AG04449 (cell line): ENCODE data around the gene ERV3-1.
"Not testable (repeated sequence)": the region's sequence is repeated elsewhere in the genome, so short reads cannot be mapped to it uniquely, and the experiment has no call there.

Experiments used
- CTCF ChIA-PET: fragments of 350-600 bp; formaldehyde crosslinking; extraction: SDS; loops from one replicate; lab custom pipeline; 2021; ENCODE audit warnings: antibody characterized with exemption; lab: Yijun Ruan, JAX
- POLR2A ChIA-PET: fragments of 400-600, 350-600 bp; formaldehyde crosslinking; extraction: SDS; loops from one replicate; lab custom pipeline; 2020; ENCODE audit warnings: antibody characterized with exemption, inconsistent platforms; lab: Yijun Ruan, JAX
- DNase-seq: peaks from one replicate; pipeline ENCODE4 v3.0.0-alpha.2; 2010; ENCODE audit warnings: low read depth, low spot score
- H3K4me3 ChIP-seq: 2 replicates; pipeline ENCODE4 v1.5.1; 2011; ENCODE audit warnings: low read depth, mild to moderate bottlenecking, control low read depth, low read length
- CTCF ChIP-seq: IDR thresholded peaks from one replicate; pipeline ENCODE4 v1.5.1; 2011; ENCODE audit warnings: mild to moderate bottlenecking, moderate library complexity, low read length, control low read depth, inconsistent platforms; ENCODE audit not compliant: insufficient read depth; ENCODE audit errors: missing control alignments

Gene ERV3-1

GRCh38 chr7:64951250-64951848 is 55.1 kb downstream of the ERV3-1 start:
- peak; percentile 65 for TF ChIP-seq CTCF
- ChIA-PET CTCF (interaction anchor here (0.6 to 5.2 kb wide), 12 partner anchors 10 to 670 kb away, joined by 3 to 89 read pairs (median 4); no protein-coding TSS in a partner anchor), POLR2A (interaction anchor here (0.6 kb wide), 1 partner anchor 355 kb away, joined by 4 read pairs; no protein-coding TSS in a partner anchor)
- peak; percentile 4 for DNase-seq
- H3K4me3 ChIP-seq: no peak overlapping the region

GRCh38 chr7:64950673-64951072 is 55.8 kb downstream of the ERV3-1 start:
- not testable (repeated sequence) for H3K4me3 ChIP-seq, DNase-seq
- ChIA-PET CTCF (interaction anchor here (0.7 to 5.2 kb wide), 9 partner anchors 11 to 423 kb away, joined by 3 to 89 read pairs (median 3); partner anchors contain the start of gene ZNF92), POLR2A (interaction anchor here (0.6 kb wide), 1 partner anchor 355 kb away, joined by 4 read pairs; no protein-coding TSS in a partner anchor)

GRCh38 chr7:64948774-64949173 is 57.7 kb downstream of the ERV3-1 start:
- DNase-seq, POLR2A ChIA-PET, H3K4me3 ChIP-seq, CTCF ChIA-PET: not testable (repeated sequence)

DNA sequence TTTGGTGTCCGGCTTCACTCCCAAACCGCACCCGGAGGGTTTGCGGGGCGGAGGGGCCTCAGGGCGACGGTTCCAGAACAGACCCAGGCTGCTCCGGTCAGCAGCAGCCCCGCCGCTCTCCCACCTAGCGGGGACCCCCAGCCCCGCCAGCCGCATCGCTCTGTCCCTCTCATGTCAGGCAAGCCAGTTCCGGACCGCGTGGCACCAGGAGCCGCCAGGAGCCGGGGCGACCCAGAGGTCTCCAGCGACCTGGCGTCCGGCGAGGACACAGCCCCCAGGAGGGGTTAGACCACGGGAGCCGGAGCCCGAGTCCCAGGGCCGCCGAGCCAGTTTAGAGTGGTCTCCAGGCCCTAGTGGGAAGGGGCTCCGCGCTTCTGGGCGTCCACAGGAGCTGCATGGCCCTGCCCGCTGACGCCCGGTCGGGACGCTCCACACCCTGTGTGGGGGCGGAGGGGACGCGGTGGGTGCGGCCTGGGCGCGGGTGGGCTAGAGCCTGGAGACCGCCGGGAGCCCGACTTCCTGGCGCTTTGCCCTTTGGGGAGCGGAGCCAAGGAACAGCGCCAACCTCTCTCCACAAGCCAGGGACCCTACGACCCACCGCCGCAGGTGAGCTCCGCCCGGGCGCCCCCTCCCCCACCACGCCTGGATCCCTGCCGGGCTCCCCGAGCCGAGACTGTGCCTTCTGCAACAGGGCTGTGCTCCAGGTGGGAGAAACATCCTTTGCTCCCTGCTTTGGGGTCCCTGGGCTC is 59.1 kb downstream of the ERV3-1 start:
- no peak for DNase-seq
- CTCF ChIA-PET: interaction anchor here (0.8 kb wide), 1 partner anchor 360 kb away, joined by 4 read pairs; no protein-coding TSS in a partner anchor
- no peak for TF ChIP-seq CTCF
- POLR2A ChIA-PET: no interaction called here
- H3K4me3 ChIP-seq: no peak overlapping the region

DNA sequence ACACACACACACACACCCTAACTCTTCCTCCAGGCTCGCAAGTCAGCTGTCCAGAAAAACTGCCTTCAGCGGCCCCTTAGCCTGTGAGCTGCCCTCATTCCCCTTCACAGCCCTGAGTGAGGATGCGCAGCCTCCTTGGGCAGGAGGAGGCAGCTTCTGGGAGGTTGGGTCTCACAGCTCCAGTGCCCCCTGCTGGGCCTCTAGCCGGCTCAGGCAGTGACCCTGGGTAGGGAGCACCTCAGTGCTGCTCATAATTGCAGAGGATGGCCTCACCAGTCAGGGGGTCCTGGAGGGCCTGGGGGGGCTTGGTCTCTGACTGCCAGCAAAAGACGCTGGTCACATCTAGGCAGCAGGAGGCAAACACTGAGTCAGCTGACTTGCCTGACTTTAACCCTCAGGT is 59.7 kb downstream of the ERV3-1 start:
- no peak for TF ChIP-seq CTCF
- ChIA-PET POLR2A (no interaction called here), CTCF (interaction anchor here (1.4 kb wide), 1 partner anchor 361 kb away, joined by 9 read pairs; no protein-coding TSS in a partner anchor)
- H3K4me3 ChIP-seq: no peak overlapping the region
- no peak for DNase-seq

GRCh38 chr7:64945503-64946175 is 60.8 kb downstream of the ERV3-1 start:
- no peak for DNase-seq
- CTCF ChIA-PET: interaction anchor here (1.4 kb wide), 1 partner anchor 362 kb away, joined by 9 read pairs; no protein-coding TSS in a partner anchor

DNA sequence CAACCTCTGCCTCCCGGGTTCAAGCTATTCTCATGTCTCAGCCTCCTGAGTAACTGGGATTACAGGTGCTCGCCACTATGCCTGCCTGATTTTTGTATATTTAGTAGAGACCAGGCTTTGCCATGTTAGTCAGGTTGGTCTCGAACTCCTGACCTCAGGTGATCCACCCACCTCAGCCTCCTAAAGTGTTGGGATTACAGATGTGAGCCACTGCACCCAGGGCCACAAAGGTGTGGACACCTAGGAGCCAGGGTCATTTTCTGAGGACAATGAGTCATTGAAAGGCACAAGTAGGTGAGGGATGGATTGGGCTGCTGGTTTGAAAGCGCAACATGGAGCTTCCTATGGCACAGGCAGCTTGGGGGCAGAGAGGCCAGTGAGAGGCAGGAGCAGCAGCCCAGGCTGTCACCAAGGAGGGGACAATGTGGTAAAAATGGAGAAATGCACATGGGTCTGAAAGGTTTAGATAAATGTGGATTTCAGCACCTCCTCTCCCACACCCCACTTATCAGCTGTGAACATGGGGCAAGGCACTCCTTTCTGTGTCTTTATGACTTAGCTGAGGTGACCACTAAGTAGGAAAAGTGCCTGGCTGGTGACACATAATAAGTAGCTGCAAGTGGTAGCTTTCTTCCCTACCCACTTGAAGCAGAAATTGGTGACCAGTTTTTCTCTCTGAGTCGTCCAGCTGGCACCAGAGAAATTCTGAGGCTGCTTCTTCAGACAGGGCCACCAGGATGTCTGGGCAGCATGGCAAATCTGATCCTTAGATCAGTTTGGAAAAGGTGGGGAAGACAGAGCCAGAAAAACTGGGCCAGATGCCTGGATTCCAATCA is 61.6 kb downstream of the ERV3-1 start:
- DNase-seq, CTCF ChIA-PET, H3K4me3 ChIP-seq, POLR2A ChIA-PET: not testable (repeated sequence)

More at GRCh38 chr7:64945503-64946175, 60.8 kb downstream of the ERV3-1 start:
- H3K4me3 ChIP-seq: no peak overlapping the region
- TF ChIP-seq CTCF: no peak
- POLR2A ChIA-PET: no interaction called here
